ENCODE data around the gene CCZ1B.
"Not testable (repeated sequence)": the region's sequence is repeated elsewhere in the genome, so short reads cannot be mapped to it uniquely, and the experiment has no call there.

- TF ChIP-seq FOS (IDR thresholded peaks at IDR 0.05; ENCODE audit: borderline replicate concordance, insufficient read depth, low read length); POLR2AphosphoS5 (IDR thresholded peaks at IDR 0.05; ENCODE audit: insufficient read depth, low read depth, low read length); MAX (IDR thresholded peaks at IDR 0.05; ENCODE audit: insufficient read depth, insufficient read length); GATA2 (IDR thresholded peaks at IDR 0.05; ENCODE audit: insufficient read depth, insufficient read length, low read depth, low read length); MYC (IDR thresholded peaks at IDR 0.05; ENCODE audit: low read depth, low read length); JUN (IDR thresholded peaks at IDR 0.05; ENCODE audit: borderline replicate concordance, insufficient read depth, insufficient read length, low read depth); POLR2A (IDR thresholded peaks at IDR 0.05; ENCODE audit: low read depth, low read length); EZH2 (IDR thresholded peaks at IDR 0.05; ENCODE audit: borderline replicate concordance, low read depth, low read length, severe bottlenecking): not testable (repeated sequence)
- TF ChIP-seq, protein P1, sequence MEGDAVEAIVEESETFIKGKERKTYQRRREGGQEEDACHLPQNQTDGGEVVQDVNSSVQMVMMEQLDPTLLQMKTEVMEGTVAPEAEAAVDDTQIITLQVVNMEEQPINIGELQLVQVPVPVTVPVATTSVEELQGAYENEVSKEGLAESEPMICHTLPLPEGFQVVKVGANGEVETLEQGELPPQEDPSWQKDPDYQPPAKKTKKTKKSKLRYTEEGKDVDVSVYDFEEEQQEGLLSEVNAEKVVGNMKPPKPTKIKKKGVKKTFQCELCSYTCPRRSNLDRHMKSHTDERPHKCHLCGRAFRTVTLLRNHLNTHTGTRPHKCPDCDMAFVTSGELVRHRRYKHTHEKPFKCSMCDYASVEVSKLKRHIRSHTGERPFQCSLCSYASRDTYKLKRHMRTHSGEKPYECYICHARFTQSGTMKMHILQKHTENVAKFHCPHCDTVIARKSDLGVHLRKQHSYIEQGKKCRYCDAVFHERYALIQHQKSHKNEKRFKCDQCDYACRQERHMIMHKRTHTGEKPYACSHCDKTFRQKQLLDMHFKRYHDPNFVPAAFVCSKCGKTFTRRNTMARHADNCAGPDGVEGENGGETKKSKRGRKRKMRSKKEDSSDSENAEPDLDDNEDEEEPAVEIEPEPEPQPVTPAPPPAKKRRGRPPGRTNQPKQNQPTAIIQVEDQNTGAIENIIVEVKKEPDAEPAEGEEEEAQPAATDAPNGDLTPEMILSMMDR (IDR thresholded peaks at IDR 0.05; ENCODE audit: extremely low read depth in 1 of 2, insufficient read depth in 1 of 2, low read depth in 1 of 2, low read length in 2 of 2) = not testable (repeated sequence)
Measured at GRCh38 chr7:6813011-6813410, 13.1 kb downstream of the CCZ1B start.
